ENCODE results near the gene SINHCAF.

DNA sequence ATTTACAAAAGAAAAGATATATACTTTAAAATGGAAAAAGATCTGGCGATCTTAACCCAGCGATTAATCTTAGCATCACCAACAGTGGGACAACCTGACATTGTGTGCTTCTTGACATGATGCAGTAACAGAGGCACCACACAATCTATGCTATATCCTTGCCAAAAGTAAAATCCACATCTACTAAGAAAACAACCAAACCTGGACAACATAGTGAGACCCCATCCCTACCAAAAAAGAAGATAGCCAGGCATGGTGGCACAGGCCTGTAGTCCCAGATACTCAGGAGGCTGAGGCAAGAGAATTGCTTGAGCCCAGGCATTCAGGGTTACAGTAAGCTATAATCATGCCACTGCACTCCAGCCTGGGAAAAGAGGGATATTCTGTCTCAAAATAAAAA lies 50.5 kb downstream of the SINHCAF start:
- no peak for TF ChIP-seq EP300 (IDR thresholded peaks at IDR 0.05)
- TF ChIP-seq, protein P1, sequence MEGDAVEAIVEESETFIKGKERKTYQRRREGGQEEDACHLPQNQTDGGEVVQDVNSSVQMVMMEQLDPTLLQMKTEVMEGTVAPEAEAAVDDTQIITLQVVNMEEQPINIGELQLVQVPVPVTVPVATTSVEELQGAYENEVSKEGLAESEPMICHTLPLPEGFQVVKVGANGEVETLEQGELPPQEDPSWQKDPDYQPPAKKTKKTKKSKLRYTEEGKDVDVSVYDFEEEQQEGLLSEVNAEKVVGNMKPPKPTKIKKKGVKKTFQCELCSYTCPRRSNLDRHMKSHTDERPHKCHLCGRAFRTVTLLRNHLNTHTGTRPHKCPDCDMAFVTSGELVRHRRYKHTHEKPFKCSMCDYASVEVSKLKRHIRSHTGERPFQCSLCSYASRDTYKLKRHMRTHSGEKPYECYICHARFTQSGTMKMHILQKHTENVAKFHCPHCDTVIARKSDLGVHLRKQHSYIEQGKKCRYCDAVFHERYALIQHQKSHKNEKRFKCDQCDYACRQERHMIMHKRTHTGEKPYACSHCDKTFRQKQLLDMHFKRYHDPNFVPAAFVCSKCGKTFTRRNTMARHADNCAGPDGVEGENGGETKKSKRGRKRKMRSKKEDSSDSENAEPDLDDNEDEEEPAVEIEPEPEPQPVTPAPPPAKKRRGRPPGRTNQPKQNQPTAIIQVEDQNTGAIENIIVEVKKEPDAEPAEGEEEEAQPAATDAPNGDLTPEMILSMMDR (IDR thresholded peaks at IDR 0.05), result no peak
